ENCODE data around the gene TM7SF3.

DNA sequence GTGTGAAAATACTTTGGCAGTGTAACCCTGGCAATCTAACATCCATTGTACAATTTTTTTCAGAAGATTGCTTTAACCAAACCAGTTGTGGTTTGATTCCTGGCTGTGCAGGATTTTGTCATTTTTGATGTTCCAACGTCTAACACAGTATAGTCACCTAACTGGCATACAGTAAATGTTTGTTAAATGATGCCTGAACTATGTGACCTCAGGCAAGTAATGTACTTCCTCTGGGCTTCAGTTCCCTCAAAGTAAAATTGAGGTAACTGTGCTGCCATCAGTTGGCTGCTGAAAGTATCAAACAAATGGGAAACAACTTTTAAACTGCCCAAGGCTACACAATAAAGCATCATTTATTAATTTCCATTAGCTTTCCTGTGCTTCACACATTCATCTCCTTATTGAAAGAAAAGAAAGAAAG, 4.3 kb downstream of the TM7SF3 start:
- TF ChIP-seq, protein P1, sequence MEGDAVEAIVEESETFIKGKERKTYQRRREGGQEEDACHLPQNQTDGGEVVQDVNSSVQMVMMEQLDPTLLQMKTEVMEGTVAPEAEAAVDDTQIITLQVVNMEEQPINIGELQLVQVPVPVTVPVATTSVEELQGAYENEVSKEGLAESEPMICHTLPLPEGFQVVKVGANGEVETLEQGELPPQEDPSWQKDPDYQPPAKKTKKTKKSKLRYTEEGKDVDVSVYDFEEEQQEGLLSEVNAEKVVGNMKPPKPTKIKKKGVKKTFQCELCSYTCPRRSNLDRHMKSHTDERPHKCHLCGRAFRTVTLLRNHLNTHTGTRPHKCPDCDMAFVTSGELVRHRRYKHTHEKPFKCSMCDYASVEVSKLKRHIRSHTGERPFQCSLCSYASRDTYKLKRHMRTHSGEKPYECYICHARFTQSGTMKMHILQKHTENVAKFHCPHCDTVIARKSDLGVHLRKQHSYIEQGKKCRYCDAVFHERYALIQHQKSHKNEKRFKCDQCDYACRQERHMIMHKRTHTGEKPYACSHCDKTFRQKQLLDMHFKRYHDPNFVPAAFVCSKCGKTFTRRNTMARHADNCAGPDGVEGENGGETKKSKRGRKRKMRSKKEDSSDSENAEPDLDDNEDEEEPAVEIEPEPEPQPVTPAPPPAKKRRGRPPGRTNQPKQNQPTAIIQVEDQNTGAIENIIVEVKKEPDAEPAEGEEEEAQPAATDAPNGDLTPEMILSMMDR (IDR thresholded peaks at IDR 0.05): no peak
- TF ChIP-seq POLR2A (IDR thresholded peaks at IDR 0.05) (no peak), POLR2AphosphoS5 (IDR thresholded peaks at IDR 0.05) (no peak), EP300 (IDR thresholded peaks at IDR 0.05) (no peak)
